Activated CD4-positive, alpha-beta T cell treated with anti-CD3 and anti-CD28 coated beads, Interleukin-2, amount 10 ng/mL, durations not matched to agents 7 days and 5 days (primary cell): ENCODE data around the gene PBXIP1. TPM values are rescaled to one million over a fixed set of nuclear protein-coding genes. Genes with fewer than 3 reads are reported as not detected.

Source experiments
- CTCF ChIA-PET: fragments of 350-600 bp; sonication (Branson Sonifier 250); formaldehyde crosslinking; loops from one replicate; lab custom pipeline; 2021; ENCODE audit warnings: antibody characterized with exemption; lab: Charles Lee
- POLR2A ChIA-PET: fragments of 350-600 bp; sonication (Branson Sonifier 250); formaldehyde crosslinking; loops from one replicate; lab custom pipeline; 2021; ENCODE audit warnings: antibody characterized with exemption; lab: Charles Lee
- DNase-seq: peaks from one replicate; pipeline ENCODE4 v3.0.0-alpha.2; 2020
- H3K27ac Mint-ChIP-seq: one replicate; pipeline ENCODE4 v1.8.0; 2021; ENCODE audit warnings: mild to moderate bottlenecking, moderate library complexity, mixed read lengths
- H3K27me3 Mint-ChIP-seq: one replicate; pipeline ENCODE4 v1.8.0; 2021; ENCODE audit warnings: mixed read lengths
- H3K36me3 Mint-ChIP-seq: one replicate; pipeline ENCODE4 v1.8.0; 2021; ENCODE audit warnings: low read depth, mixed read lengths
- H3K4me1 Mint-ChIP-seq: one replicate; pipeline ENCODE4 v1.8.0; 2021; ENCODE audit warnings: mixed read lengths
- H3K4me3 Mint-ChIP-seq: one replicate; pipeline ENCODE4 v1.8.0; 2021; ENCODE audit warnings: mild to moderate bottlenecking, moderate library complexity, mixed read lengths
- H3K9me3 Mint-ChIP-seq: one replicate; pipeline ENCODE4 v1.8.0; 2021; ENCODE audit warnings: mixed read lengths
- total RNA-seq, 2 experiments: library from RNA; stranded (reverse); gene quantifications; one replicate each; pipeline ENCODE4 v1.2.3, GENCODE V29; 2021

Gene PBXIP1
- total RNA-seq, 2 experiments from 2014 or later = 74.6 to 92.0 TPM

DNA sequence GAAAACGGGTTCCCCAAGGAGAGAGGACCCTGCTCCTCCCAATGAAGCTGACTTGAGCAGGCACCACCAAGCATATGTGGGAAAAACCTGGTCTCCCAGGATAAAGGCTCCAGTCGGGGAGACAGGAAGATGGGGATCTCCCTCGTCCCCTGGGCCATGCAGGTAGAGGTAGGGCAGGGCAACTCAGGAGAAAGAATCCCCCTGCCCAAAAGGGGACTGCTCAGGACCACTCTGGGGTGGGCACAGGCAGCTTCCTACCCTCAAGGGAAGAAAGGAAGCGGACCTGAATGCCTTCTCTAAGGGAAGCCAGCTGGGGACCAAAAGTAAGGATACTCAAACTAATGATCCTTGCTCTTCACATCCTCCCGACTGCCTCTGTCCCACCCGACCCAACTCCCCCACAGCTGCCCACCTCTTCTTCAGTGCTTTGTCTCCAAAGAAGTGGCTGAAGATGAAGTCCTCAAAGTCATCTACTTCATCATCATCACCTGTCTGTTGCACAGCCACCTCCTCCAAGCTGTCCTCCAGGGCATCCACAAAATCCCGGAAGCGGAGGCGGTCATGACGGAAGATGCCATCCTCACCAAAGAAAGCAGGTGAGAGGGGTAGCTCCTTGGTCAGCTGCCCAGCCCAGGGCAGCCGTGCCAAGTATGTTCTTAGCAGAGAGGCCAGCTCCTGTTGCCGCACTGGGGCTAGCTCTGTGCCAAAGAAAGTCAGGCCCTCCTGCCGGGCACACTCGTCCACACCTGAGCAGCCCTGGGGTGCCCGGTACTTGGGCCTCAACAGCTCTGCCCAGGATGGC, 10.5 kb downstream of the PBXIP1 start:
- Mint-ChIP-seq H3K27ac (no peak overlapping the region), H3K4me1 (peaks cover 52% of the 10 kb centered on the region), H3K4me3 (no peak overlapping the region), H3K27me3 (no peaks in the 10 kb centered on the region), H3K36me3 (peaks cover 28% of the 10 kb centered on the region), H3K9me3 (no peaks in the 10 kb centered on the region)
- ChIA-PET CTCF (interaction anchor here (1.0 to 2.0 kb wide), 7 partner anchors 8 to 385 kb away, joined by 3 to 6 read pairs (median 3); partner anchors contain the start of gene PMVK), POLR2A (interaction anchor here (0.5 kb wide), 1 partner anchor 38 kb away, joined by 3 read pairs; no protein-coding TSS in a partner anchor)
- no peak for DNase-seq

DNA sequence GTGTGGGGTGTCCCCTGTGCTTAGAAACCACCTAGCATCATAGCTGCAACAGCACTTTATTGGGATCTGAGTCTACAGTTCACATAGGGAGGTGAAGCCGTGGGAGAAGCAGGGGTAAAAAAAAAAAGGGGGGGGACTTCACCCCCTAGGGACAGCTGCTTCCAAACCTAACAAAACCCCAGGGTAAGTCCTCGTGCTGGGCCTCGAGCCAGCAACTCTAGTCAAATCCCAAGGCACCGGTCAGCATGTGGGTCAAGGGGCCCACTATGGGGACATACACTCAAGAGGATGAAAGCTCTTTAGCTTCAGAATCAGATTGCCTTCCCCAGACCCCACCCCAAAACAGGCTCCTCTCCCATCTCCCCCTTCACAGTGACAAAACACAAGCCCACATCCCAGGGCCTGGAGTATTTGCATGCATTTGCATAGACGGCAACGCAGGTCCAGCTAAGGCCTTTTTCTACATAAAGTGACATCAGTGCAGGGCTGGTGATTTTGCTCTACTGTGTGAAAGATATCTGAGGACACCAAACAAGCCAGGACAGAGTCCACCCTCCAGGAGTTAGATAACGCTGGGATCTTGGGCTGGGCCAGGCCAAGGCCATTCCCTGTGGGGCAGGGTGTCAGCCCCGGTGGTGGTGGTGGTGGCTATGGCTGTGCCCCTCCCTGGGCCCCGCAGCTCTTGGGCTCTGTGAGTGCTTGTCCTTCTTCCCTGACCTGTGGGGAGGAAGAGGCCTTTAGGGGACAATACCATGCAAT, 11.3 kb downstream of the PBXIP1 start:
- no peaks in the 10 kb centered on the region for H3K9me3 Mint-ChIP-seq
- peaks cover 28% of the 10 kb centered on the region for H3K36me3 Mint-ChIP-seq
- POLR2A ChIA-PET = interaction anchor here (1.6 kb wide), 1 partner anchor 11 kb away, joined by 7 read pairs; the partner anchor contains the start of gene PBXIP1
- peak overlapping the region; percentile 38 for H3K27ac Mint-ChIP-seq
- H3K4me3 Mint-ChIP-seq = no peak overlapping the region
- H3K27me3 Mint-ChIP-seq = no peaks in the 10 kb centered on the region
- no peak for DNase-seq
- CTCF ChIA-PET = interaction anchor here (0.5 to 2.0 kb wide), 16 partner anchors 62 to 648 kb away, joined by 3 to 8 read pairs (median 3); partner anchors contain the start of genes CHRNB2 and KRTCAP2
- H3K4me1 Mint-ChIP-seq = peaks cover 56% of the 10 kb centered on the region

GRCh38 chr1:154943649-154944400, 12.1 kb downstream of the PBXIP1 start:
- peak; percentile 43 for DNase-seq
- POLR2A ChIA-PET = interaction anchor here (0.6 to 1.6 kb wide), 3 partner anchors 12 to 229 kb away, joined by 3 to 7 read pairs (median 4); partner anchors contain the start of gene PBXIP1
- CTCF ChIA-PET = interaction anchor here (0.5 to 2.0 kb wide), 15 partner anchors 63 to 647 kb away, joined by 3 to 8 read pairs (median 3); partner anchors contain the start of genes CHRNB2 and KRTCAP2
- Mint-ChIP-seq H3K9me3 (no peaks in the 10 kb centered on the region), H3K4me3 (no peak overlapping the region), H3K27me3 (no peaks in the 10 kb centered on the region), H3K4me1 (peaks cover 57% of the 10 kb centered on the region), H3K36me3 (peaks cover 26% of the 10 kb centered on the region), H3K27ac (peak overlapping the region; percentile 88)

DNA sequence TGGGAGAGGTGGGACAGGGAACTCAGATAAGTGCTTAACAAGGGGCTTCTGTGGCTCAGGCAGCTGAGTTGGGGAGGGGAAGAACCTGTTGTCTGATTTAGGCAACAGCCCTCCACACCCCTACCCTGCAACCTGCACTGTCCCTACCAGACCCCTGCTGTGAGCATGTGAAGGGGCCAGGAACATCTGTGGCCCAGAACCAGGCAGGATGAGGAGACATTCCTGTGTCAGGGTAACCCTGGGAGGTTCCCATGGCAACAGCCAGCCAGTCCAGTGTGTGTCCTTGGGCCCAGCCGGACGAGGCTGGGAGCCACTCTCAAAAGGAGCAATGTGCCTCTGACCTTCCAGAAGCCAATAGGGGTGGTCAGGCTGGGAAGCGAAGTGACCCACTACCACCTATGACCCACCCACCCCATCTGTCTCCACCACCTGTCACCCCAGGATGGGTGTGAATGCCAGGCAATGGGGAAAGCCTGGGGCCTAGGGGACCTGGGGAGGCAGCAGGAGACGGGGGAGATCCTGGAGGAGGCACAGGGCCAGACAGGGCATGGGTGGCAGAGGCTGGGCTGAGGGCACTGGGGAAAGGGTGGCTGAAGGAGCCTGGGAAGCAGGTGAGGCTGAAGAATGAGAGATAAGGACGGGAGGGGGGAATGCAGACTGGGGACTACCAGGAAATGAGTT, 14.4 kb downstream of the PBXIP1 start:
- ChIA-PET CTCF (interaction anchor here (0.8 to 1.9 kb wide), 4 partner anchors 20 to 170 kb away, joined by 3 to 9 read pairs (median 4); partner anchors contain the start of gene PYGO2), POLR2A (interaction anchor here (1.2 kb wide), 1 partner anchor 14 kb away, joined by 3 read pairs; no protein-coding TSS in a partner anchor)
- H3K27ac Mint-ChIP-seq = peak overlapping the region; percentile 88
- H3K4me3 Mint-ChIP-seq = no peak overlapping the region
- H3K4me1 Mint-ChIP-seq = peaks cover 68% of the 10 kb centered on the region
- DNase-seq = no peak
- H3K36me3 Mint-ChIP-seq = peaks cover 14% of the 10 kb centered on the region
- no peaks in the 10 kb centered on the region for H3K27me3 Mint-ChIP-seq
- H3K9me3 Mint-ChIP-seq = no peaks in the 10 kb centered on the region

DNA sequence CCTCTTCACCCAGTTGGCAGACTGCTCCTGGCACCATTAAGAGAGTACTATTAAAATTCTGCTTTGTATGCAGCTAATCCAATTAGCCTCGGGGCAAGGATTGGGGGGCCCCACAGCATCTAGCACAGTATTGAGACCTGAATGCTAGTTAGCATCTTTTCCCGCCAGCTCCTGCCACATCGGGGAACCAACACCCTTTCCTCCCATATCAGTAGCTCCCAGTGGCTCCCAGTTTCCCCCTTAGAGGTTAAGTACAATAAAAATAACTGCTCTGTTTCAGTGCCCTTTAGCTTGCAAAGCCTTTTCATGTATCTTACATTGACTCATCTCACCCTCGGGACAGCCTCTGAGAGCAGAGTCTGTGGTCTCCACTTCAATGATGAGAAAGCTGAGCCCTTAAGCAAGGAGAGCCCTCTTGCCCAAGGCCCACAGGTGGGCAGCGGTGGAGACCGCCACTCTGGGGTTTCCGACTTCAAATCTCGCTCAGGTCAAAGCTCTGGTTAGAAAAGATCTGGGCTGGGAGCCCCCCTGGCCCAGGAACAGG, 15.2 kb downstream of the PBXIP1 start:
- Mint-ChIP-seq H3K27me3 (no peaks in the 10 kb centered on the region), H3K27ac (peak overlapping the region; percentile 76), H3K4me3 (no peak overlapping the region), H3K4me1 (peaks cover 74% of the 10 kb centered on the region), H3K9me3 (no peaks in the 10 kb centered on the region), H3K36me3 (peaks cover 10% of the 10 kb centered on the region)
- ChIA-PET POLR2A (interaction anchor here (0.6 to 1.2 kb wide), 2 partner anchors 14 to 342 kb away, joined by 3 to 4 read pairs; no protein-coding TSS in a partner anchor), CTCF (interaction anchor here (0.7 to 1.9 kb wide), 5 partner anchors 21 to 169 kb away, joined by 3 to 9 read pairs (median 3); partner anchors contain the start of gene PYGO2)
- DNase-seq = no peak

- H3K4me1 Mint-ChIP-seq = peaks cover 80% of the 10 kb centered on the region
- H3K27ac Mint-ChIP-seq = peak overlapping the region; percentile 75
- no peak overlapping the region for H3K4me3 Mint-ChIP-seq
- ChIA-PET CTCF (interaction anchor here (0.6 to 1.9 kb wide), 6 partner anchors 21 to 423 kb away, joined by 3 to 9 read pairs (median 4); partner anchors contain the start of gene PYGO2), POLR2A (interaction anchor here (0.6 to 1.2 kb wide), 2 partner anchors 15 to 341 kb away, joined by 3 to 4 read pairs; no protein-coding TSS in a partner anchor)
- no peaks in the 10 kb centered on the region for H3K27me3 Mint-ChIP-seq
- peaks cover 10% of the 10 kb centered on the region for H3K36me3 Mint-ChIP-seq
- DNase-seq = no peak
- H3K9me3 Mint-ChIP-seq = no peaks in the 10 kb centered on the region
Observed at GRCh38 chr1:154940213-154940560, 15.7 kb downstream of the PBXIP1 start.

DNA sequence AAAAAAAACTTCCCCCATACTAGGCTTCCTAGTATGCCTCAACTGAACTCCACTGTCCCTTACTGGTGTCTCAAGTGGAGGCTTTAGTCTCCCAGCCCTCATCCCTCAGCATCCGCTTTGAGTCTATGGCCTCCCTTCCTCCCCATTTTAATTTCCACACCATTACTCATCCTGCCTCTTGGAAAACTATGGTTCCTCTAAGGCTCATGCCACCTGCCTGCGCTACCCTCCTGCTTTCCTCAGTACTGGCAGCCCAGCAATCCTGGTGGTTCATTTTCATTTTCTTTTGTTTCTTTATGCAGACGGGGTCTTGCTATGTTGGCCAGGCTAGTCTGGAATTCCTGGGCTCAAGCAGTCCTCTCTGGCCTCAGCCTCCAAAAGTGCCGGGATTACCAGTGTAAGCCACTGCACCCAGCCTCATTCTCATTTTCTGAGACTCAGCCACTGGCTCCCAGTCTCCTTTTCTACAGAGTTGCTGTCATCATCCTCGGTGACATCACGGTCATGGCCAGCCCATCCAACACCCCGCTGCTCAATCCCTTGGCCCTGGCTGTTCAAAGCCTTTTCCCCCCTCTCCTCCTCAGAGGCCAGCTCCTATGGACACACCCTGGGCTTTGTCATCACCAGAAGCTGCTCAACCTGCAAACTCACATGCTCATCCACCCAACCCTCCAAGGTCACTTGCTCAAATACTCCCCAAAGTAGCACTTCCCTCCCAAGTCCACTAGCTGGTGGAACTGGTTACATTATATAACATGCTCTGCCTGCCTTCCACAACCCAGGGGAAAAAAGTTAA, 17.1 kb downstream of the PBXIP1 start:
- Mint-ChIP-seq H3K4me3 (peak overlapping the region; percentile 40), H3K4me1 (peaks cover 79% of the 10 kb centered on the region), H3K9me3 (no peaks in the 10 kb centered on the region), H3K27me3 (no peaks in the 10 kb centered on the region), H3K36me3 (peaks cover 10% of the 10 kb centered on the region), H3K27ac (peak overlapping the region; percentile 98)
- DNase-seq = no peak
- POLR2A ChIA-PET = no interaction called here
- CTCF ChIA-PET = interaction anchor here (0.6 to 2.1 kb wide), 3 partner anchors 7 to 57 kb away, joined by 3 to 6 read pairs (median 4); no protein-coding TSS in a partner anchor

- Mint-ChIP-seq H3K27ac (peak overlapping the region; percentile 98), H3K27me3 (no peaks in the 10 kb centered on the region), H3K9me3 (no peaks in the 10 kb centered on the region), H3K4me3 (peak overlapping the region; percentile 96), H3K4me1 (peaks cover 71% of the 10 kb centered on the region), H3K36me3 (peaks cover 7% of the 10 kb centered on the region)
- no peak for DNase-seq
- ChIA-PET CTCF (interaction anchor here (1.3 to 2.1 kb wide), 2 partner anchors 8 to 113 kb away, joined by 3 to 6 read pairs; partner anchors contain the start of gene ADAM15), POLR2A (no interaction called here)
Observed at GRCh38 chr1:154937988-154938386, 17.9 kb downstream of the PBXIP1 start.

- peak; percentile 92 for DNase-seq
- no peaks in the 10 kb centered on the region for H3K27me3 Mint-ChIP-seq
- peak overlapping the region; percentile 98 for H3K27ac Mint-ChIP-seq
- H3K4me1 Mint-ChIP-seq = peaks cover 65% of the 10 kb centered on the region
- H3K36me3 Mint-ChIP-seq = peaks cover 5% of the 10 kb centered on the region
- peak overlapping the region; percentile 96 for H3K4me3 Mint-ChIP-seq
- H3K9me3 Mint-ChIP-seq = no peaks in the 10 kb centered on the region
- ChIA-PET CTCF (interaction anchor here (0.9 to 2.1 kb wide), 17 partner anchors 9 to 378 kb away, joined by 3 to 8 read pairs (median 4); partner anchors contain the start of genes ADAM15, FLAD1, PBXIP1 and PYGO2), POLR2A (interaction anchor here (1.0 kb wide), 1 partner anchor 17 kb away, joined by 3 read pairs; no protein-coding TSS in a partner anchor)
Observed at GRCh38 chr1:154937085-154937987, 18.6 kb downstream of the PBXIP1 start.
